Heart right ventricle (tissue), 16 donors: ENCODE data around the gene C9orf85. TPM values are rescaled to one million over a fixed set of nuclear protein-coding genes. Genes with fewer than 3 reads are reported as not detected.

Experiments
- ATAC-seq, 8 donors: fragments of 200-7000 bp; cut with Tn5 transposase; one replicate each; pipeline ENCODE4 v1.9.1; 2020; ENCODE audit warnings: mild to moderate bottlenecking in 8 of 8, moderate library complexity in 8 of 8, moderate number of reproducible peaks in 1 of 8
- DNase-seq, 2 donors: peaks; one replicate each; pipeline ENCODE4 v3.0.0-alpha.2; 2020
- H3K27ac ChIP-seq, 10 donors: fragments of 200-600 bp; sonication (generic) in 2 of 10; one replicate each; pipeline versions ENCODE4 v1.5.0 to v1.8.0; 2020 to 2022; ENCODE audit warnings: mild to moderate bottlenecking in 3 of 10
- H3K27me3 ChIP-seq, 7 donors: fragments of 200-600 bp; one replicate each; pipeline ENCODE4 v1.8.0; 2021 to 2022; ENCODE audit warnings: mild to moderate bottlenecking in 2 of 7
- H3K36me3 ChIP-seq, 9 donors: fragments of 200-600 bp; sonication (generic) in 1 of 9; one replicate each; pipeline versions ENCODE4 v1.5.0 to v1.8.0; 2020 to 2022; ENCODE audit warnings: mild to moderate bottlenecking in 2 of 9
- H3K4me1 ChIP-seq, 9 donors: fragments of 200-600 bp; sonication (generic) in 1 of 9; one replicate each; pipeline versions ENCODE4 v1.5.0 to v1.8.0; 2020 to 2022; ENCODE audit warnings: mild to moderate bottlenecking in 4 of 9
- H3K4me3 ChIP-seq, 10 donors: fragments of 200-600 bp; sonication (generic) in 2 of 10; one replicate each; pipeline versions ENCODE4 v1.5.0 to v1.8.0; 2020 to 2022; ENCODE audit warnings: mild to moderate bottlenecking in 7 of 10, moderate library complexity in 2 of 10
- H3K9me3 ChIP-seq, 11 donors: fragments of 200-600 bp in 10 of 11; sonication (generic) in 2 of 11; one replicate each; pipeline versions ENCODE4 v1.5.0 to v1.8.0; 2013 to 2022; ENCODE audit warnings: mild to moderate bottlenecking in 2 of 11, control low read depth in 1 of 11, moderate library complexity in 1 of 11
- WGBS, 2 donors: extraction: QIAGEN DNeasy Blood & Tissue Kit; methylation state at CpG; one replicate each; pipeline ENCODE4 v1.1.7; 2013; ENCODE audit warnings: inconsistent platforms in 1 of 2; 5-methylcytosine and 5-hydroxymethylcytosine counted together
- intact Hi-C, 10 donors: fragments of 100-400 bp; cut with DNase I; formaldehyde crosslinking; loops; one replicate each; pipeline versions ENCODE4 v1.11.1 to v1.14.2; 2022
- polyA plus RNA-seq, 2 donors: library from polyadenylated mRNA; stranded (reverse); fragments of 200-250 nt; gene quantifications; one replicate each; pipeline ENCODE4 v1.2.3, GENCODE V29; 2013
- total RNA-seq, 10 donors: library from RNA; stranded (reverse); fragmentation: NEBNext Ultra II Directional in 3 of 10; extraction: Animal tissue kit (Norgen Biotek cat#: 25700) in 3 of 10; gene quantifications; one replicate each; pipeline versions ENCODE4 v1.2.1 to v1.2.4, GENCODE V29; 2021 to 2023
- TF ChIP-seq, protein P1 (sequence below), 9 donors: fragments of 200-600 bp; sonication (generic) in 2 of 9; IDR thresholded peaks; one replicate each; pipeline versions ENCODE4 v1.5.0 to v1.8.0; 2021 to 2022; ENCODE audit warnings: antibody characterized with exemption in 9 of 9, mild to moderate bottlenecking in 5 of 9, moderate library complexity in 1 of 9
- donor health status: Arrhythmogenic right ventricular cardiomyopathy.
- donor health status: ischemic (EF 13 %, LVEDD 7.1; RV severe dilation, severe dysfunction).
- donor health status: healthy with polysubstance abuse.
- donor health status: DM: no; HTN: yes; CAD: no.
- donor health status: DM: no; HTN: no; CAD: no.
- donor health status: ischemic (EF 25% LVEDD 6.9; RV normal size, moderate dysfunction).
- donor health status: ischemic (EF 25% LVEDD 5.7; RV mildly dilated, moderate dysfunction).
- donor health status: healthy.
- donor health status: DM: yes; HTN: yes; CAD: no.
- donor health status: Ischemic cardiomyopathy.
- donor health status: ischemic (EF 35%, LVEDD 5.7; RV mildly dilated, moderate dysfunction).
- donor health status: nonischemic (EF 11% LVEDD 7.7; RV severe dilation, severe dysfunction).
- donor health status: DM: yes; HTN: yes; CAD: no.
- donor health status: PGD.
- donor health status: ischemic (EF 29% LVEDD 5.4; RV normal size, mild dysfunction).
- donor health status: nonischemic (EF 23%, LVEDD 6.1; RV moderate dilation, normal function).

The C9orf85 gene
- total and polyA plus RNA-seq, 12 donors, result 3.8 to 8.5 (median 6.1) TPM

DNA sequence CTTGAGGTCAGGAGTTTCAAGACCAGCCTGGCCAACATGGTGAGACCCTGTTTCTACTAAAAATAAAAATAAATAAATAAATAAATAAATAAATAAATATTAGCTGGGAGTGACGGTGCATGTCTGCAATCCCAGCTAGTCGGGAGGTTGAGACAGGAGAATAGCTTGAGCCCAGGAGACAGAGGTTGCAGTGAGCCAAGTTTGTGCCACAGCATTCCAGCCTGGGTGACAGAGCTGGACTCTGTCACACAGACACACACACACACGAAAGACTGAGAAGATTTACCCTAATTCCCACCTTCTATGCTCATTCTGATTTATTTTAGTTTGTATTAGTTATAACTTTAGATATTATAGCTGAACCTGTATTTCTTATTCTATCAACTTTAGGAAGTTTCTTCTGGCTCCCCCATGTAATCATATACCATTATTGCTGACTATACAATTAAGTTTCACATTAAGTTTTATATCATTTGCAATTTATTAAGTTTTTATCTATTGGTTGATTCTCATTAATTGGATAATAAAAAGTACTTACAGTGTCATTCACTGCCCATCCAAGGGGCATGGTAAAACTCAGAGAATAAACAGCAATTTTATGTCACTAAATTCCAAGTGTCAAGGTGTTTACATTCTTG lies 21.3 kb upstream of the C9orf85 start:
- no peaks in the 10 kb centered on the region for H3K9me3 ChIP-seq
- H3K27ac ChIP-seq, result no peak overlapping the region
- no peak for DNase-seq
- 50 to 58% methylated on average over 3 of the region's 3 CpGs for WGBS, 2 donors
- no peak for ATAC-seq
- intact Hi-C loops, result loop anchor here in 1 of 10 donors (10.0 kb wide), 1 partner anchor 75 kb away; no protein-coding TSS in a partner anchor
- TF ChIP-seq, protein P1, sequence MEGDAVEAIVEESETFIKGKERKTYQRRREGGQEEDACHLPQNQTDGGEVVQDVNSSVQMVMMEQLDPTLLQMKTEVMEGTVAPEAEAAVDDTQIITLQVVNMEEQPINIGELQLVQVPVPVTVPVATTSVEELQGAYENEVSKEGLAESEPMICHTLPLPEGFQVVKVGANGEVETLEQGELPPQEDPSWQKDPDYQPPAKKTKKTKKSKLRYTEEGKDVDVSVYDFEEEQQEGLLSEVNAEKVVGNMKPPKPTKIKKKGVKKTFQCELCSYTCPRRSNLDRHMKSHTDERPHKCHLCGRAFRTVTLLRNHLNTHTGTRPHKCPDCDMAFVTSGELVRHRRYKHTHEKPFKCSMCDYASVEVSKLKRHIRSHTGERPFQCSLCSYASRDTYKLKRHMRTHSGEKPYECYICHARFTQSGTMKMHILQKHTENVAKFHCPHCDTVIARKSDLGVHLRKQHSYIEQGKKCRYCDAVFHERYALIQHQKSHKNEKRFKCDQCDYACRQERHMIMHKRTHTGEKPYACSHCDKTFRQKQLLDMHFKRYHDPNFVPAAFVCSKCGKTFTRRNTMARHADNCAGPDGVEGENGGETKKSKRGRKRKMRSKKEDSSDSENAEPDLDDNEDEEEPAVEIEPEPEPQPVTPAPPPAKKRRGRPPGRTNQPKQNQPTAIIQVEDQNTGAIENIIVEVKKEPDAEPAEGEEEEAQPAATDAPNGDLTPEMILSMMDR (IDR thresholded peaks at IDR 0.05), result no peak
- no peak overlapping the region for H3K4me3 ChIP-seq
- peaks cover 0 to 40% (median 12%) of the 10 kb centered on the region in 9 donors for H3K4me1 ChIP-seq
- H3K36me3 ChIP-seq, result no peaks in the 10 kb centered on the region
- no peaks in the 10 kb centered on the region for H3K27me3 ChIP-seq

DNA sequence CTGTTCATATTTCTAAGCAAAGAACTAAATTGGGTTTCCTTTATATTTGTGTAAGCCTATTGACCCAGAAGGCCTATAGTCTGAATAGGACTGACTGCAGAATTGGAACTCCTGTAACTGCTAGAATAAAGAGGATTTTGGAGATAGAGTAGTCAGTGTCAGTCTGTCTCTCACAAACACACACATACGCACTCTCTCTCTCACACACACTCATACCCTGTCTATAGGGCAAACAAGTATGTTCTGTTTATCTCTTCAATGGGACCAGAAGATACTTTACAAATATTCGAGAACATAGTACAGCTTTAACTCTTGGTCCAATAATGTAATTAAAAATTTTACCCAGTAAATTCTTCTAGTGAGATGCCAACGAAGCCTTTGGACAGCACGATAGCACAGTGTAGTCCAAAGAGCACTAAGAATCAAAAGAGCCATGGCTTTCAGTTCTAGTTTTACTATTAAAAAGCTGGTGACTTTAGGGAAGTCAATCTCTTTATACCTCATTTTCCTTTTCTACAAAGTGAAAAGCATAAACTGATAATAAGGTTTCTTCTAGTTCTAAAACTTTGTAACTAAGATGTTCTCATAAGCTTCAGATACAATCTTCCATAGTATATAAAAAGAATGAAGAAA lies 19.8 kb upstream of the C9orf85 start:
- Histone ChIP-seq H3K27me3 (no peaks in the 10 kb centered on the region), H3K4me3 (no peak overlapping the region), H3K27ac (no peak overlapping the region), H3K9me3 (no peaks in the 10 kb centered on the region), H3K36me3 (no peaks in the 10 kb centered on the region), H3K4me1 (peaks cover 0 to 48% (median 19%) of the 10 kb centered on the region in 9 donors)
- TF ChIP-seq, protein P1 (IDR thresholded peaks at IDR 0.05), result no peak
- intact Hi-C loops, result loop anchor here in 1 of 10 donors (10.0 kb wide), 1 partner anchor 77 kb away; no protein-coding TSS in a partner anchor
- ATAC-seq, result no peak
- no peak for DNase-seq
- 88 to 91% methylated on average over 4 of the region's 4 CpGs for WGBS, 2 donors

DNA sequence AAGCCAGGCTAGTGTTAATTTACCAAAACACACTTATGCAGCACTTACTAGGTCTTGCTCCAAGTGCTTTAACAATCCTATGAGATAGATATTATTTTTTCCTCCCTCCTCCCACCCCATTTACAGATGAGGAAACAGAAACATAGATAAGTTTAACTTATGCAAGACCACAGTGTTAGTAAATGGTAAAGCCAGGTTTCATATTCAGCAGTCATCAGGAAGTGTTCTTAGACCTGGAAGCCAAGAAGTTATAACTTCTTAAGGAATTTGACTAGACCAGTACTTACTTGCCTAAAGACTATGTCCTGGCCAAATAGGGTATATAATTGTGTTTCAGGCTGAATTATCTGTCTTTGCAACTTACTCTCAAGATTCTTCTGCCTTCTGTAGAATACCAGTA lies 16.3 kb upstream of the C9orf85 start:
- DNase-seq (no peak), ATAC-seq (no peak)
- H3K27ac ChIP-seq, result no peak overlapping the region
- TF ChIP-seq, protein P1 (IDR thresholded peaks at IDR 0.05), result no peak
- H3K4me3 ChIP-seq, result no peak overlapping the region
- no peaks in the 10 kb centered on the region for H3K36me3 ChIP-seq
- peaks cover 0 to 64% (median 22%) of the 10 kb centered on the region in 9 donors for H3K4me1 ChIP-seq
- no peaks in the 10 kb centered on the region for H3K9me3 ChIP-seq
- intact Hi-C loops, result loop anchor here in 1 of 10 donors (10.0 kb wide), 1 partner anchor 80 kb away; no protein-coding TSS in a partner anchor
- no peaks in the 10 kb centered on the region for H3K27me3 ChIP-seq

DNA sequence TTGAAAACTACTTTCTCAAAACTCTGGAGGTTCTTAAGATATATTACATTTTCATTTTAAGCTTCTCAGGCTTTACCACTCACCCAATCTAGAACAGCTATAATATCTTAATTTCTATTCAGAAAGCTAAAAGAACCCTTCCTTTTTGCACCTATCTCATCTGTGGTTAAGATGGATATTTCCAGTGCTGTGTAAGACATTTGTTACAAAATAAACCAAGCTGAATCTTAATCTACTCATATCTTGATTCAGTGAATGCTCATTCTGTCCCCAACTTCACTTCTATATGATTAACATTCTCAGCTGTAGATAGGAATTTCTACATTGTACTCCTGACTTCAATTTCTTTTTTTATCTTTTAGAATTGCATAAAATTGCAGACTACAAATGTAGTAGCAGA lies 15.5 kb upstream of the C9orf85 start:
- no peak overlapping the region for H3K4me3 ChIP-seq
- ATAC-seq, result no peak
- H3K27me3 ChIP-seq, result no peaks in the 10 kb centered on the region
- H3K9me3 ChIP-seq, result no peaks in the 10 kb centered on the region
- H3K4me1 ChIP-seq, result peaks cover 0 to 67% (median 22%) of the 10 kb centered on the region in 9 donors
- DNase-seq, result no peak
- TF ChIP-seq, protein P1 (IDR thresholded peaks at IDR 0.05), result no peak
- H3K36me3 ChIP-seq, result no peaks in the 10 kb centered on the region
- peak overlapping the region in 1 of 10 donors; percentile 15 for H3K27ac ChIP-seq
- intact Hi-C loops, result loop anchor here in 1 of 10 donors (10.0 kb wide), 1 partner anchor 81 kb away; no protein-coding TSS in a partner anchor
